B cell (primary cell): ENCODE results near the gene DCBLD2. TPM values are rescaled to one million over a fixed set of nuclear protein-coding genes. Genes with fewer than 3 reads are reported as not detected.

Experiments used
- ATAC-seq: fragments of 200-7000 bp; cut with Tn5 transposase; one replicate; pipeline ENCODE4 v1.10.0; 2021; ENCODE audit warnings: low read depth, mild to moderate bottlenecking, moderate number of reproducible peaks, moderate library complexity
- CTCF ChIA-PET: fragments of 350-600 bp; sonication (Branson Sonifier 250); formaldehyde crosslinking; loops from one replicate; lab custom pipeline; 2021; ENCODE audit warnings: antibody characterized with exemption, inconsistent platforms; lab: Charles Lee
- POLR2A ChIA-PET: fragments of 350-600 bp; sonication (Branson Sonifier 250); formaldehyde crosslinking; loops from one replicate; lab custom pipeline; 2021; ENCODE audit warnings: antibody characterized with exemption; lab: Charles Lee
- DNase-seq: peaks from one replicate; pipeline ENCODE4 v3.0.0; 2013
- H2AFZ ChIP-seq: 2 replicates; pipeline ENCODE4 v1.6.1; 2012; ENCODE audit warnings: mild to moderate bottlenecking, low read depth, low read length; ENCODE audit not compliant: insufficient read depth, poor library complexity, severe bottlenecking
- H3K27ac ChIP-seq, 2 donors: 1 replicate in 1 of 2; 2 replicates in 1 of 2; pipeline ENCODE4 v1.5.1; 2012 to 2013; ENCODE audit warnings: low read length in 2 of 2, mild to moderate bottlenecking in 2 of 2, moderate library complexity in 1 of 2
- H3K27me3 ChIP-seq, 4 experiments: fragments of 200-600 bp in 1 of 4; sonication (generic) in 1 of 4; replicated peaks in 1 of 4; 1 replicate in 2 of 4; 2 replicates in 2 of 4; pipeline versions ENCODE4 v1.6.1 to v1.7.0; 2013 to 2016; ENCODE audit warnings: low read length in 3 of 4, mild to moderate bottlenecking in 2 of 4, mixed read lengths in 1 of 4, moderate library complexity in 1 of 4; ENCODE audit not compliant: insufficient read depth in 4 of 4, control insufficient read depth in 3 of 4; ENCODE audit errors: control extremely low read depth in 1 of 4
- H3K36me3 ChIP-seq, 2 experiments: replicated peaks in 1 of 2; 1 replicate in 1 of 2; 2 replicates in 1 of 2; pipeline versions ENCODE4 v1.6.1 to v1.7.1; 2013; ENCODE audit warnings: low read length in 1 of 2; ENCODE audit not compliant: insufficient read depth in 2 of 2, control insufficient read depth in 1 of 2; ENCODE audit errors: control extremely low read depth in 1 of 2, extremely low read depth in 1 of 2
- H3K4me1 ChIP-seq, 2 donors: fragments of 200-600 bp in 1 of 2; sonication (generic) in 1 of 2; 1 replicate in 1 of 2; 2 replicates in 1 of 2; pipeline versions ENCODE4 v1.5.1 to v1.6.1; 2013 to 2017; ENCODE audit warnings: low read length in 2 of 2; ENCODE audit not compliant: control insufficient read depth in 2 of 2, insufficient read depth in 2 of 2
- H3K4me2 ChIP-seq: replicated peaks from 2 replicates; pipeline ENCODE3; 2012; ENCODE audit warnings: mild to moderate bottlenecking, low read depth, low read length; ENCODE audit not compliant: poor library complexity, severe bottlenecking
- H3K4me3 ChIP-seq, 5 experiments: fragments of 200-600 bp in 1 of 5; sonication (generic) in 1 of 5; 1 replicate in 3 of 5; 2 replicates in 2 of 5; pipeline versions ENCODE4 v1.5.1 to v1.7.0; 2011 to 2016; ENCODE audit warnings: low read length in 4 of 5, mild to moderate bottlenecking in 4 of 5, low read depth in 2 of 5, control low read depth in 1 of 5, moderate library complexity in 1 of 5; ENCODE audit not compliant: insufficient read depth in 1 of 5; ENCODE audit errors: control extremely low read depth in 1 of 5, extremely low read depth in 1 of 5
- H3K79me2 ChIP-seq: fragments of 200-600 bp; sonication (generic); one replicate; pipeline ENCODE4 v1.6.0; 2016; ENCODE audit warnings: low read length; ENCODE audit not compliant: control insufficient read depth, insufficient read depth
- H3K9ac ChIP-seq: fragments of 200-600 bp; sonication (generic); 2 replicates; pipeline ENCODE4 v1.6.1; 2017; ENCODE audit warnings: mild to moderate bottlenecking, low read length, moderate library complexity
- H3K9me3 ChIP-seq, 3 donors: one replicate each; pipeline versions ENCODE4 v1.6.1 to v1.7.1; 2013; ENCODE audit warnings: low read length in 2 of 3; ENCODE audit not compliant: control insufficient read depth in 2 of 3, insufficient read depth in 1 of 3; ENCODE audit errors: control extremely low read depth in 1 of 3
- H4K20me1 ChIP-seq: 2 replicates; pipeline ENCODE4 v1.6.0; 2012; ENCODE audit warnings: mild to moderate bottlenecking, low read length; ENCODE audit not compliant: insufficient read depth, control insufficient read depth, poor library complexity, severe bottlenecking
- H3K27ac Mint-ChIP-seq: one replicate; pipeline ENCODE4 v1.8.0; 2021; ENCODE audit warnings: mixed read lengths
- H3K27me3 Mint-ChIP-seq: one replicate; pipeline ENCODE4 v1.8.0; 2021; ENCODE audit warnings: mixed read lengths
- H3K4me1 Mint-ChIP-seq: one replicate; pipeline ENCODE4 v1.8.0; 2021; ENCODE audit warnings: mixed read lengths
- H3K4me3 Mint-ChIP-seq: one replicate; pipeline ENCODE4 v1.8.0; 2021; ENCODE audit warnings: mixed read lengths
- H3K9me3 Mint-ChIP-seq: one replicate; pipeline ENCODE4 v1.8.0; 2022; ENCODE audit warnings: mixed read lengths; ENCODE audit not compliant: insufficient read depth
- EZH2 ChIP-seq: IDR thresholded peaks from 2 replicates; pipeline ENCODE4 v1.6.1; 2012; ENCODE audit warnings: borderline replicate concordance, low read depth, mild to moderate bottlenecking, moderate library complexity, low read length; ENCODE audit not compliant: insufficient read depth, poor library complexity, severe bottlenecking
- WGBS: methylation state at CpG from one replicate; pipeline ENCODE4 v1.1.5; 2013; ENCODE audit warnings: missing lambda C conversion rate; ENCODE audit not compliant: insufficient coverage; 5-methylcytosine and 5-hydroxymethylcytosine counted together
- intact Hi-C: fragments of 100-400 bp; cut with micrococcal nuclease; formaldehyde crosslinking; loops from one replicate; pipeline ENCODE4 v1.10.0; 2022
- polyA plus RNA-seq: library from polyadenylated mRNA; depleted of rRNA; stranded (reverse); fragments of >200 nt; gene quantifications from 2 replicates; pipeline ENCODE4 v1.2.3, GENCODE V29; 2012
- total RNA-seq, 2 donors: library from RNA; stranded (reverse); fragments of 120-200 nt in 1 of 2; gene quantifications; 1 replicate in 1 of 2; 2 replicates in 1 of 2; pipeline versions ENCODE4 v1.2.3 to v1.2.4, GENCODE V29; 2013 to 2022
- TF ChIP-seq, protein P1 (sequence below): fragments of 200-600 bp; IDR thresholded peaks from one replicate; pipeline ENCODE4 v1.8.0; 2022; ENCODE audit warnings: antibody characterized with exemption, mild to moderate bottlenecking

DCBLD2 gene
- total and polyA plus RNA-seq, 2 donors (not counting 1 experiment from before 2014, with no cell fraction given), result 0.37 to 3.5 TPM

GRCh38 chr3:98808071-98808470, 93.4 kb downstream of the DCBLD2 start:
- no CpG with 5 or more reads among the region's 2 CpGs for WGBS
- H3K27me3 Mint-ChIP-seq, result no peaks in the 10 kb centered on the region
- Histone ChIP-seq H2AFZ (no peak overlapping the region), H4K20me1 (no peaks in the 10 kb centered on the region), H3K4me2 (no peak overlapping the region), H3K4me3 (no peak overlapping the region), H3K9ac (no peak overlapping the region), H3K27me3 (no peaks in the 10 kb centered on the region), H3K9me3 (no peaks in the 10 kb centered on the region), H3K4me1 (no peaks in the 10 kb centered on the region), H3K79me2 (no peaks in the 10 kb centered on the region), H3K27ac (no peak overlapping the region), H3K36me3 (no peaks in the 10 kb centered on the region)
- no peak overlapping the region for H3K4me3 Mint-ChIP-seq
- POLR2A ChIA-PET, result no interaction called here
- intact Hi-C loops, result no loop called here
- H3K4me1 Mint-ChIP-seq, result no peaks in the 10 kb centered on the region
- H3K9me3 Mint-ChIP-seq, result no peaks in the 10 kb centered on the region
- TF ChIP-seq, protein P1, sequence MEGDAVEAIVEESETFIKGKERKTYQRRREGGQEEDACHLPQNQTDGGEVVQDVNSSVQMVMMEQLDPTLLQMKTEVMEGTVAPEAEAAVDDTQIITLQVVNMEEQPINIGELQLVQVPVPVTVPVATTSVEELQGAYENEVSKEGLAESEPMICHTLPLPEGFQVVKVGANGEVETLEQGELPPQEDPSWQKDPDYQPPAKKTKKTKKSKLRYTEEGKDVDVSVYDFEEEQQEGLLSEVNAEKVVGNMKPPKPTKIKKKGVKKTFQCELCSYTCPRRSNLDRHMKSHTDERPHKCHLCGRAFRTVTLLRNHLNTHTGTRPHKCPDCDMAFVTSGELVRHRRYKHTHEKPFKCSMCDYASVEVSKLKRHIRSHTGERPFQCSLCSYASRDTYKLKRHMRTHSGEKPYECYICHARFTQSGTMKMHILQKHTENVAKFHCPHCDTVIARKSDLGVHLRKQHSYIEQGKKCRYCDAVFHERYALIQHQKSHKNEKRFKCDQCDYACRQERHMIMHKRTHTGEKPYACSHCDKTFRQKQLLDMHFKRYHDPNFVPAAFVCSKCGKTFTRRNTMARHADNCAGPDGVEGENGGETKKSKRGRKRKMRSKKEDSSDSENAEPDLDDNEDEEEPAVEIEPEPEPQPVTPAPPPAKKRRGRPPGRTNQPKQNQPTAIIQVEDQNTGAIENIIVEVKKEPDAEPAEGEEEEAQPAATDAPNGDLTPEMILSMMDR, result no peak
- no peak for TF ChIP-seq EZH2
- no peak for DNase-seq
- ATAC-seq, result no peak
- CTCF ChIA-PET, result no interaction called here
- H3K27ac Mint-ChIP-seq, result no peak overlapping the region

- no peak overlapping the region for H3K27ac Mint-ChIP-seq
- H3K27me3 Mint-ChIP-seq, result no peaks in the 10 kb centered on the region
- Histone ChIP-seq H3K36me3 (no peaks in the 10 kb centered on the region), H3K9ac (no peak overlapping the region), H3K4me2 (no peak overlapping the region), H3K27me3 (no peaks in the 10 kb centered on the region), H3K4me3 (no peak overlapping the region), H3K79me2 (no peaks in the 10 kb centered on the region), H2AFZ (no peak overlapping the region), H3K9me3 (no peaks in the 10 kb centered on the region), H3K27ac (no peak overlapping the region), H3K4me1 (no peaks in the 10 kb centered on the region), H4K20me1 (no peaks in the 10 kb centered on the region)
- intact Hi-C loops, result no loop called here
- H3K4me3 Mint-ChIP-seq, result no peak overlapping the region
- DNase-seq, result no peak
- TF ChIP-seq EZH2, result no peak
- TF ChIP-seq, protein P1, result no peak
- POLR2A ChIA-PET, result no interaction called here
- H3K9me3 Mint-ChIP-seq, result no peaks in the 10 kb centered on the region
- H3K4me1 Mint-ChIP-seq, result no peaks in the 10 kb centered on the region
- CTCF ChIA-PET, result no interaction called here
- WGBS, result no CpG with 5 or more reads among the region's 1 CpG
- ATAC-seq, result no peak
These were observed 93.9 kb downstream of the DCBLD2 start for GRCh38 chr3:98807561-98807960.
